GM19372 (cell line): Measurements from ENCODE around the gene NIP7.
"Not testable (repeated sequence)": the region's sequence is repeated elsewhere in the genome, so short reads cannot be mapped to it uniquely, and the experiment has no call there.

Source experiments
- ATAC-seq: cut with Tn5 transposase; IDR thresholded peaks from one replicate; pipeline ENCODE4 v1.9.1; 2021; ENCODE audit warnings: mild to moderate bottlenecking, low read depth, moderate library complexity; ENCODE audit not compliant: unreplicated experiment

Gene NIP7

GRCh38 chr16:69339289-69340094 is at the start of gene NIP7, which contains the start of gene COG8:
Gene NIP7, plus strand, starts transcription at chr16:69339772. Its CDS starts 58 bp downstream, at chr16:69339830.
Gene COG8, minus strand, starts transcription at chr16:69339564. Its CDS starts 12 bp downstream, at chr16:69339552.
- ATAC-seq, result peak; percentile 87

- not testable (repeated sequence) for ATAC-seq
These were observed 47.9 kb upstream of the NIP7 start for GRCh38 chr16:69291657-69292056.

- no peak for ATAC-seq
These were observed 46.2 kb upstream of the NIP7 start for GRCh38 chr16:69293401-69293800.

- ATAC-seq, result no peak
These were observed 45.5 kb upstream of the NIP7 start for GRCh38 chr16:69294051-69294450.

GRCh38 chr16:69296771-69297170 is 42.8 kb upstream of the NIP7 start:
- not testable (repeated sequence) for ATAC-seq

- no peak for ATAC-seq
These were observed 41.3 kb upstream of the NIP7 start for GRCh38 chr16:69298261-69298660.

- ATAC-seq, result no peak
These were observed 38.4 kb upstream of the NIP7 start for GRCh38 chr16:69301187-69301586.

- no peak for ATAC-seq
These were observed 37.7 kb upstream of the NIP7 start for GRCh38 chr16:69301861-69302260.

- ATAC-seq, result no peak
These were observed 37.3 kb upstream of the NIP7 start for GRCh38 chr16:69302301-69302700.

GRCh38 chr16:69306031-69306430 is 33.5 kb upstream of the NIP7 start:
- ATAC-seq, result no peak

- ATAC-seq, result no peak
These were observed 32.5 kb upstream of the NIP7 start for GRCh38 chr16:69307091-69307490.

- no peak for ATAC-seq
These were observed 31.7 kb upstream of the NIP7 start for GRCh38 chr16:69307856-69308255.

- ATAC-seq, result no peak
These were observed 30.3 kb upstream of the NIP7 start for GRCh38 chr16:69309316-69309715.

GRCh38 chr16:69310653-69311532 is 28.7 kb upstream of the NIP7 start, which contains the start of gene VPS4A:
Gene VPS4A, plus strand, starts transcription at chr16:69311350. Its CDS starts 162 bp downstream, at chr16:69311512.
- peak; percentile 96 for ATAC-seq

GRCh38 chr16:69311533-69312387 is 27.8 kb upstream of the NIP7 start:
- peak; percentile 44 for ATAC-seq

- no peak for ATAC-seq
These were observed 26.1 kb upstream of the NIP7 start for GRCh38 chr16:69313469-69313868.

GRCh38 chr16:69314534-69314933 is 25.0 kb upstream of the NIP7 start:
- ATAC-seq, result no peak

GRCh38 chr16:69315486-69316311 is 23.9 kb upstream of the NIP7 start:
- no peak for ATAC-seq

GRCh38 chr16:69316595-69317034 is 23.0 kb upstream of the NIP7 start:
- ATAC-seq, result no peak
